IMR-90 (cell line): ENCODE results near the gene TXNL1. TPM values are rescaled to one million over a fixed set of nuclear protein-coding genes. Genes with fewer than 3 reads are reported as not detected.
"Not testable (repeated sequence)": the region's sequence is repeated elsewhere in the genome, so short reads cannot be mapped to it uniquely, and the experiment has no call there.

Experiments
- ATAC-seq: fragments of 200-7000 bp; cut with Tn5 transposase; 2 replicates; pipeline ENCODE4 v1.9.1; 2020; ENCODE audit warnings: low read depth, mild to moderate bottlenecking, moderate library complexity
- BruUV-seq: library from RNA; stranded (reverse); fragments of 400-500 nt; replicated peaks from 2 replicates; lab custom pipeline; 2021; lab: Mats Ljungman, UMichigan
- CTCF ChIA-PET: fragments of 300-600 bp; formaldehyde crosslinking; extraction: SDS; loops from one replicate; lab custom pipeline; 2021; ENCODE audit warnings: antibody characterized with exemption; lab: Yijun Ruan, JAX
- POLR2A ChIA-PET: fragments of 300-600 bp; sonication (Branson Sonifier 250); formaldehyde crosslinking; loops from one replicate; lab custom pipeline; 2022; ENCODE audit warnings: antibody characterized with exemption; ENCODE audit not compliant: unreplicated experiment; lab: Charles Lee
- DNase-seq: peaks from one replicate; pipeline ENCODE4 v3.0.0; 2013
- H2AFZ ChIP-seq: replicated peaks from 2 replicates; pipeline ENCODE3; 2013; ENCODE audit warnings: low read length, mild to moderate bottlenecking; ENCODE audit not compliant: poor library complexity
- H2AK5ac ChIP-seq: 2 replicates; pipeline ENCODE4 v1.6.1; 2013; ENCODE audit warnings: low read depth, low read length, inconsistent platforms
- H2AK9ac ChIP-seq: replicated peaks from 2 replicates; pipeline ENCODE3; 2013; ENCODE audit warnings: mild to moderate bottlenecking, low read depth, low read length, moderate library complexity; ENCODE audit not compliant: poor library complexity
- H2BK120ac ChIP-seq: 2 replicates; pipeline ENCODE4 v1.6.1; 2013; ENCODE audit warnings: low read depth, low read length, inconsistent platforms
- H2BK15ac ChIP-seq: 3 replicates; pipeline ENCODE4 v1.6.1; 2013; ENCODE audit warnings: low read depth, low read length, inconsistent platforms
- H2BK20ac ChIP-seq: 2 replicates; pipeline ENCODE4 v1.6.1; 2013; ENCODE audit warnings: low read depth, mild to moderate bottlenecking, inconsistent platforms, low read length, moderate library complexity
- H2BK5ac ChIP-seq: 2 replicates; pipeline ENCODE4 v1.6.1; 2013; ENCODE audit warnings: mild to moderate bottlenecking, low read depth, low read length, inconsistent platforms; ENCODE audit not compliant: poor library complexity, severe bottlenecking
- H3K14ac ChIP-seq: replicated peaks from 2 replicates; pipeline ENCODE4 v1.6.1; 2013; ENCODE audit warnings: low read depth, low read length, inconsistent platforms
- H3K18ac ChIP-seq: 2 replicates; pipeline ENCODE4 v1.6.1; 2013; ENCODE audit warnings: low read depth, low read length, control low read depth
- H3K23ac ChIP-seq: 2 replicates; pipeline ENCODE4 v1.6.1; 2013; ENCODE audit warnings: low read depth, low read length, inconsistent platforms
- H3K27ac ChIP-seq: 2 replicates; pipeline ENCODE4 v1.5.1; 2013; ENCODE audit warnings: mild to moderate bottlenecking, control low read depth, low read length; ENCODE audit not compliant: insufficient read depth
- H3K27me3 ChIP-seq: 2 replicates; pipeline ENCODE4 v1.6.1; 2013; ENCODE audit warnings: low read length; ENCODE audit not compliant: control insufficient read depth, insufficient read depth
- H3K36me3 ChIP-seq: 2 replicates; pipeline ENCODE4 v1.6.1; 2013; ENCODE audit warnings: low read length, mixed read lengths; ENCODE audit not compliant: control insufficient read depth, insufficient read depth
- H3K4ac ChIP-seq: 2 replicates; pipeline ENCODE4 v1.6.1; 2013; ENCODE audit warnings: low read depth, low read length, inconsistent platforms
- H3K4me1 ChIP-seq: 2 replicates; pipeline ENCODE4 v1.6.1; 2013; ENCODE audit warnings: low read length, mixed read lengths; ENCODE audit not compliant: control insufficient read depth, insufficient read depth
- H3K4me2 ChIP-seq: 2 replicates; pipeline ENCODE4 v1.6.1; 2013; ENCODE audit warnings: low read depth, mild to moderate bottlenecking, control low read depth, low read length, moderate library complexity
- H3K4me3 ChIP-seq: 2 replicates; pipeline ENCODE4 v1.5.1; 2013; ENCODE audit warnings: low read depth, mild to moderate bottlenecking, control low read depth, low read length, moderate library complexity; ENCODE audit not compliant: insufficient read depth
- H3K56ac ChIP-seq: 2 replicates; pipeline ENCODE4 v1.6.1; 2013; ENCODE audit warnings: low read length, inconsistent platforms; ENCODE audit not compliant: insufficient read depth; ENCODE audit errors: extremely low read depth
- H3K79me1 ChIP-seq, 2 experiments: 2 replicates each; pipeline ENCODE4 v1.6.1; 2013; ENCODE audit warnings: low read length in 2 of 2, inconsistent platforms in 1 of 2, low read depth in 1 of 2
- H3K9ac ChIP-seq: 2 replicates; pipeline ENCODE4 v1.6.1; 2013; ENCODE audit warnings: low read depth, low read length, control low read depth
- H3K9me1 ChIP-seq: 2 replicates; pipeline ENCODE4 v1.6.1; 2013; ENCODE audit warnings: low read length, inconsistent platforms; ENCODE audit not compliant: insufficient read depth
- H3K9me3 ChIP-seq: 2 replicates; pipeline ENCODE4 v1.6.1; 2013; ENCODE audit warnings: low read length; ENCODE audit not compliant: control insufficient read depth, insufficient read depth
- H4K20me1 ChIP-seq: 2 replicates; pipeline ENCODE4 v1.6.1; 2013; ENCODE audit warnings: low read length, inconsistent platforms; ENCODE audit not compliant: insufficient read depth
- H4K5ac ChIP-seq: 2 replicates; pipeline ENCODE4 v1.6.1; 2013; ENCODE audit warnings: mild to moderate bottlenecking, low read depth, low read length, control low read depth
- H4K8ac ChIP-seq, 2 experiments: 2 replicates each; pipeline ENCODE4 v1.6.1; 2013; ENCODE audit warnings: low read depth in 2 of 2, low read length in 2 of 2, control low read depth in 1 of 2, inconsistent platforms in 1 of 2
- H4K91ac ChIP-seq: 2 replicates; pipeline ENCODE4 v1.6.1; 2013; ENCODE audit warnings: low read depth, low read length, inconsistent platforms; ENCODE audit not compliant: insufficient read depth
- WGBS, 2 experiments: methylation state at CpG; one replicate each; pipeline versions ENCODE4 v1.1.5 to v1.1.7; 2013; ENCODE audit warnings: missing lambda C conversion rate in 2 of 2; ENCODE audit not compliant: insufficient read length in 1 of 2; ENCODE audit errors: extremely low coverage in 2 of 2; 5-methylcytosine and 5-hydroxymethylcytosine counted together
- dilution Hi-C: fragments of 300-500 bp; cut with HindIII; formaldehyde crosslinking; loops from one replicate; pipeline ENCODE4 v1.14.3; 2018; ENCODE audit warnings: low sequenced_read_pairs; ENCODE audit not compliant: unreplicated experiment
- in situ Hi-C: fragments of 300-500 bp; cut with MboI; formaldehyde crosslinking; loops from 3 replicates; pipeline ENCODE4 v1.14.3; 2019; ENCODE audit warnings: low sequenced_read_pairs, inconsistent platforms, mixed read lengths
- intact Hi-C: fragments of 100-400 bp; cut with micrococcal nuclease; formaldehyde crosslinking; loops from 2 replicates; pipeline ENCODE4 v1.10.0; 2022
- polyA plus RNA-seq, 3 experiments: library from polyadenylated mRNA; depleted of rRNA; stranded (reverse); fragments of >200 nt; gene quantifications; 2 replicates each; pipeline ENCODE4 v1.2.3, GENCODE V29; 2012; ENCODE audit warnings: low replicate concordance in 1 of 3
- total RNA-seq: library from RNA; depleted of rRNA; stranded (reverse); fragments of >200 nt; gene quantifications from 2 replicates; pipeline ENCODE4 v1.2.3, GENCODE V29; 2012

TXNL1 gene
- total and polyA plus RNA-seq, 2 of the 4 experiments (the other 2 are of a cell fraction): 38.7 to 62.5 TPM

GRCh38 chr18:56654280-56654679 lies 15.9 kb upstream of the TXNL1 start:
- not testable (repeated sequence) for H3K4me2 ChIP-seq

More at GRCh38 chr18:56654280-56654679, 15.9 kb upstream of the TXNL1 start:
- H2AK9ac ChIP-seq, H2BK15ac ChIP-seq, POLR2A ChIA-PET, H3K9ac ChIP-seq, H3K4me1 ChIP-seq, H3K4me3 ChIP-seq, H3K9me3 ChIP-seq, H3K14ac ChIP-seq, H2AK5ac ChIP-seq, H4K5ac ChIP-seq, H3K36me3 ChIP-seq, H3K4ac ChIP-seq, H3K9me1 ChIP-seq, H3K27ac ChIP-seq, H4K91ac ChIP-seq, BruUV-seq, DNase-seq, H2BK5ac ChIP-seq, H4K20me1 ChIP-seq, intact Hi-C loops, dilution Hi-C loops, H2AFZ ChIP-seq, H3K23ac ChIP-seq, H3K56ac ChIP-seq, ATAC-seq, H4K8ac ChIP-seq, H2BK20ac ChIP-seq, CTCF ChIA-PET, H3K27me3 ChIP-seq, H2BK120ac ChIP-seq, in situ Hi-C loops, H3K18ac ChIP-seq: not testable (repeated sequence)
- peaks cover 16 to 28% of the 10 kb centered on the region in 2 experiments for H3K79me1 ChIP-seq
- 100% methylated on average over 2 of the region's 7 CpGs; no CpG with 5 or more reads in 1 of the 2 experiments for WGBS, 2 experiments
